ENCODE measurements around the gene MEIKIN.
A peak's percentile ranks its signal among the peaks of the same experiment; 100 is the strongest.
"Not testable (repeated sequence)": the region's sequence is repeated elsewhere in the genome, so short reads cannot be mapped to it uniquely, and the experiment has no call there.

Gene MEIKIN

GRCh38 chr5:131786900-131787692 lies 158.4 kb downstream of the MEIKIN start:
- in situ Hi-C loops (cut with MboI; ENCODE audit: low pct_unique_long_range_greater_than_20kb, low sequenced_read_pairs): no loop called here
- DNase-seq: no peak

- in situ Hi-C loops (cut with MboI; ENCODE audit: low pct_unique_long_range_greater_than_20kb, low sequenced_read_pairs): no loop called here
- DNase-seq: no peak
Measured at GRCh38 chr5:131786036-131786435, 159.4 kb downstream of the MEIKIN start.

GRCh38 chr5:131783874-131784273 lies 161.6 kb downstream of the MEIKIN start:
- in situ Hi-C loops (cut with MboI; ENCODE audit: low pct_unique_long_range_greater_than_20kb, low sequenced_read_pairs): no loop called here
- DNase-seq: no peak

GRCh38 chr5:131783357-131783756 lies 162.1 kb downstream of the MEIKIN start:
- no peak for DNase-seq
- in situ Hi-C loops (cut with MboI; ENCODE audit: low pct_unique_long_range_greater_than_20kb, low sequenced_read_pairs): no loop called here

GRCh38 chr5:131782717-131783116 lies 162.7 kb downstream of the MEIKIN start:
- in situ Hi-C loops (cut with MboI; ENCODE audit: low pct_unique_long_range_greater_than_20kb, low sequenced_read_pairs): no loop called here

GRCh38 chr5:131778141-131778540 lies 167.3 kb downstream of the MEIKIN start:
- in situ Hi-C loops (cut with MboI; ENCODE audit: low pct_unique_long_range_greater_than_20kb, low sequenced_read_pairs); DNase-seq: not testable (repeated sequence)

More at GRCh38 chr5:131782717-131783116, 162.7 kb downstream of the MEIKIN start:
- DNase-seq: no peak

- in situ Hi-C loops (cut with MboI; ENCODE audit: low pct_unique_long_range_greater_than_20kb, low sequenced_read_pairs): no loop called here
- no peak for DNase-seq
Measured at GRCh38 chr5:131776450-131776849, 169.0 kb downstream of the MEIKIN start.

- in situ Hi-C loops (cut with MboI; ENCODE audit: low pct_unique_long_range_greater_than_20kb, low sequenced_read_pairs): no loop called here
- DNase-seq: no peak
Measured at GRCh38 chr5:131774652-131775367, 170.7 kb downstream of the MEIKIN start.

- in situ Hi-C loops (cut with MboI; ENCODE audit: low pct_unique_long_range_greater_than_20kb, low sequenced_read_pairs): no loop called here
- DNase-seq: no peak
Measured at GRCh38 chr5:131773805-131774204, 171.7 kb downstream of the MEIKIN start.

GRCh38 chr5:131771692-131772091 lies 173.8 kb downstream of the MEIKIN start:
- in situ Hi-C loops (cut with MboI; ENCODE audit: low pct_unique_long_range_greater_than_20kb, low sequenced_read_pairs): no loop called here
- no peak for DNase-seq

- no peak for DNase-seq
- in situ Hi-C loops (cut with MboI; ENCODE audit: low pct_unique_long_range_greater_than_20kb, low sequenced_read_pairs): no loop called here
Measured at GRCh38 chr5:131769961-131770360, 175.5 kb downstream of the MEIKIN start.

GRCh38 chr5:131769336-131769735 lies 176.1 kb downstream of the MEIKIN start:
- peak; percentile 39 for DNase-seq
- in situ Hi-C loops (cut with MboI; ENCODE audit: low pct_unique_long_range_greater_than_20kb, low sequenced_read_pairs): no loop called here

GRCh38 chr5:131767891-131768290 lies 177.6 kb downstream of the MEIKIN start:
- in situ Hi-C loops (cut with MboI; ENCODE audit: low pct_unique_long_range_greater_than_20kb, low sequenced_read_pairs): no loop called here
- DNase-seq: no peak

GRCh38 chr5:131766689-131767088 lies 178.8 kb downstream of the MEIKIN start:
- DNase-seq: no peak
- in situ Hi-C loops (cut with MboI; ENCODE audit: low pct_unique_long_range_greater_than_20kb, low sequenced_read_pairs): no loop called here

GRCh38 chr5:131765261-131765660 lies 180.2 kb downstream of the MEIKIN start:
- in situ Hi-C loops (cut with MboI; ENCODE audit: low pct_unique_long_range_greater_than_20kb, low sequenced_read_pairs): no loop called here
- DNase-seq: no peak

GRCh38 chr5:131763968-131764367 lies 181.5 kb downstream of the MEIKIN start:
- DNase-seq: no peak
- in situ Hi-C loops (cut with MboI; ENCODE audit: low pct_unique_long_range_greater_than_20kb, low sequenced_read_pairs): no loop called here

- in situ Hi-C loops (cut with MboI; ENCODE audit: low pct_unique_long_range_greater_than_20kb, low sequenced_read_pairs): no loop called here
- no peak for DNase-seq
Measured at GRCh38 chr5:131760793-131761192, 184.7 kb downstream of the MEIKIN start.

- in situ Hi-C loops (cut with MboI; ENCODE audit: low pct_unique_long_range_greater_than_20kb, low sequenced_read_pairs): no loop called here
Measured at GRCh38 chr5:131759704-131760103, 185.8 kb downstream of the MEIKIN start.

GRCh38 chr5:131758520-131758900 lies 187.0 kb downstream of the MEIKIN start:
- no peak for DNase-seq
- in situ Hi-C loops (cut with MboI; ENCODE audit: low pct_unique_long_range_greater_than_20kb, low sequenced_read_pairs): no loop called here

More at GRCh38 chr5:131759704-131760103, 185.8 kb downstream of the MEIKIN start:
- DNase-seq: no peak

- no peak for DNase-seq
- in situ Hi-C loops (cut with MboI; ENCODE audit: low pct_unique_long_range_greater_than_20kb, low sequenced_read_pairs): no loop called here
Measured at GRCh38 chr5:131757830-131758519, 187.5 kb downstream of the MEIKIN start.
